Effector memory CD4-positive, alpha-beta T cell (primary cell): Measurements from ENCODE around the gene NPS.

ENCODE experiments used
- DNase-seq, 3 donors: peaks; one replicate each; pipeline ENCODE4 v3.0.0-alpha.2; 2020
- H3K27ac ChIP-seq: 2 replicates; pipeline ENCODE4 v1.7.0; 2013; ENCODE audit warnings: mild to moderate bottlenecking, low read length, moderate library complexity; ENCODE audit not compliant: insufficient read depth, poor library complexity, severe bottlenecking
- H3K27me3 ChIP-seq: replicated peaks from 2 replicates; pipeline ENCODE4 v1.7.0; 2013; ENCODE audit warnings: mild to moderate bottlenecking, low read length; ENCODE audit not compliant: insufficient read depth, control insufficient read depth, poor library complexity, severe bottlenecking
- H3K36me3 ChIP-seq: 2 replicates; pipeline ENCODE4 v1.7.0; 2013; ENCODE audit warnings: mild to moderate bottlenecking, low read length, moderate library complexity; ENCODE audit not compliant: control insufficient read depth, insufficient read depth
- H3K4me1 ChIP-seq: 2 replicates; pipeline ENCODE4 v1.7.0; 2013; ENCODE audit warnings: low read length, mild to moderate bottlenecking; ENCODE audit not compliant: control insufficient read depth, insufficient read depth, poor library complexity, severe bottlenecking
- H3K4me3 ChIP-seq: 2 replicates; pipeline ENCODE4 v1.7.0; 2013; ENCODE audit warnings: low read length, low read depth, mild to moderate bottlenecking; ENCODE audit not compliant: insufficient read depth, poor library complexity, severe bottlenecking
- H3K9me3 ChIP-seq: 2 replicates; pipeline ENCODE4 v1.7.0; 2013; ENCODE audit warnings: mild to moderate bottlenecking, low read length, moderate library complexity; ENCODE audit not compliant: control insufficient read depth

The NPS gene

GRCh38 chr10:127527891-127528290, 21.2 kb upstream of the NPS start:
- Histone ChIP-seq H3K4me1 (no peaks in the 10 kb centered on the region), H3K27ac (no peak overlapping the region), H3K36me3 (no peaks in the 10 kb centered on the region), H3K9me3 (no peaks in the 10 kb centered on the region), H3K27me3 (no peaks in the 10 kb centered on the region), H3K4me3 (no peak overlapping the region)
- DNase-seq, result no peak

GRCh38 chr10:127532193-127532592, 16.9 kb upstream of the NPS start:
- no peak for DNase-seq
- H3K4me1 ChIP-seq, result no peaks in the 10 kb centered on the region
- H3K27ac ChIP-seq, result no peak overlapping the region
- H3K4me3 ChIP-seq, result no peak overlapping the region
- no peaks in the 10 kb centered on the region for H3K36me3 ChIP-seq
- H3K9me3 ChIP-seq, result no peaks in the 10 kb centered on the region
- H3K27me3 ChIP-seq, result no peaks in the 10 kb centered on the region

GRCh38 chr10:127532659-127533058, 16.4 kb upstream of the NPS start:
- no peak overlapping the region for H3K27ac ChIP-seq
- H3K36me3 ChIP-seq, result no peaks in the 10 kb centered on the region
- H3K4me3 ChIP-seq, result no peak overlapping the region
- H3K4me1 ChIP-seq, result no peaks in the 10 kb centered on the region
- no peak for DNase-seq
- no peaks in the 10 kb centered on the region for H3K27me3 ChIP-seq
- H3K9me3 ChIP-seq, result no peaks in the 10 kb centered on the region

- H3K9me3 ChIP-seq, result no peaks in the 10 kb centered on the region
- no peaks in the 10 kb centered on the region for H3K27me3 ChIP-seq
- no peak overlapping the region for H3K4me3 ChIP-seq
- H3K36me3 ChIP-seq, result no peaks in the 10 kb centered on the region
- no peak for DNase-seq
- H3K27ac ChIP-seq, result no peak overlapping the region
- H3K4me1 ChIP-seq, result no peaks in the 10 kb centered on the region
Observed at GRCh38 chr10:127534074-127534473, 15.0 kb upstream of the NPS start.

- no peak for DNase-seq
- Histone ChIP-seq H3K27me3 (no peaks in the 10 kb centered on the region), H3K4me3 (no peak overlapping the region), H3K36me3 (no peaks in the 10 kb centered on the region), H3K4me1 (no peaks in the 10 kb centered on the region), H3K9me3 (no peaks in the 10 kb centered on the region), H3K27ac (no peak overlapping the region)
Observed at GRCh38 chr10:127534496-127534895, 14.6 kb upstream of the NPS start.

GRCh38 chr10:127535802-127536515, 13.2 kb upstream of the NPS start:
- DNase-seq, result no peak
- Histone ChIP-seq H3K27me3 (no peaks in the 10 kb centered on the region), H3K4me1 (no peaks in the 10 kb centered on the region), H3K4me3 (no peak overlapping the region), H3K9me3 (no peaks in the 10 kb centered on the region), H3K27ac (no peak overlapping the region), H3K36me3 (no peaks in the 10 kb centered on the region)

GRCh38 chr10:127536972-127537760, 11.9 kb upstream of the NPS start:
- no peaks in the 10 kb centered on the region for H3K27me3 ChIP-seq
- H3K36me3 ChIP-seq, result no peaks in the 10 kb centered on the region
- no peak for DNase-seq
- no peaks in the 10 kb centered on the region for H3K4me1 ChIP-seq
- H3K27ac ChIP-seq, result no peak overlapping the region
- no peak overlapping the region for H3K4me3 ChIP-seq
- no peaks in the 10 kb centered on the region for H3K9me3 ChIP-seq

GRCh38 chr10:127537924-127538323, 11.2 kb upstream of the NPS start:
- Histone ChIP-seq H3K9me3 (no peaks in the 10 kb centered on the region), H3K4me3 (no peak overlapping the region), H3K36me3 (no peaks in the 10 kb centered on the region), H3K4me1 (no peaks in the 10 kb centered on the region), H3K27me3 (no peaks in the 10 kb centered on the region), H3K27ac (no peak overlapping the region)
- no peak for DNase-seq

GRCh38 chr10:127548022-127548421, 1.1 kb upstream of the NPS start:
- Histone ChIP-seq H3K4me1 (no peaks in the 10 kb centered on the region), H3K27ac (no peak overlapping the region), H3K27me3 (no peaks in the 10 kb centered on the region), H3K9me3 (no peaks in the 10 kb centered on the region), H3K36me3 (no peaks in the 10 kb centered on the region), H3K4me3 (no peak overlapping the region)
- DNase-seq, result no peak

GRCh38 chr10:127550861-127551260, 1.8 kb downstream of the NPS start:
- no peak for DNase-seq
- no peak overlapping the region for H3K27ac ChIP-seq
- no peaks in the 10 kb centered on the region for H3K27me3 ChIP-seq
- no peaks in the 10 kb centered on the region for H3K9me3 ChIP-seq
- H3K4me3 ChIP-seq, result no peak overlapping the region
- H3K4me1 ChIP-seq, result no peaks in the 10 kb centered on the region
- H3K36me3 ChIP-seq, result no peaks in the 10 kb centered on the region
